Upper lobe of right lung (tissue), 1 donor: ENCODE measurements around the gene RFXANK. TPM values are rescaled to one million over a fixed set of nuclear protein-coding genes. Genes with fewer than 3 reads are reported as not detected.

Experiments
- ATAC-seq: fragments of 200-7000 bp; cut with Tn5 transposase; one replicate; pipeline ENCODE4 v1.9.1; 2020; ENCODE audit warnings: mild to moderate bottlenecking, moderate library complexity
- DNase-seq: peaks from one replicate; pipeline ENCODE4 v3.0.0-alpha.2; 2020
- H3K27ac ChIP-seq: fragments of 200-600 bp; one replicate; pipeline ENCODE4 v1.8.0; 2022
- H3K27me3 ChIP-seq: fragments of 200-600 bp; one replicate; pipeline ENCODE4 v1.8.0; 2022; ENCODE audit warnings: mild to moderate bottlenecking
- H3K36me3 ChIP-seq: fragments of 200-600 bp; one replicate; pipeline ENCODE4 v1.8.0; 2022
- H3K4me1 ChIP-seq: fragments of 200-600 bp; one replicate; pipeline ENCODE4 v1.8.0; 2022
- H3K4me3 ChIP-seq: fragments of 200-600 bp; one replicate; pipeline ENCODE4 v1.8.0; 2022; ENCODE audit warnings: mild to moderate bottlenecking
- H3K9me3 ChIP-seq: fragments of 200-600 bp; one replicate; pipeline ENCODE4 v1.8.0; 2022
- intact Hi-C: fragments of 100-400 bp; cut with DNase I; formaldehyde crosslinking; loops from one replicate; pipeline ENCODE4 v1.11.0; 2022
- total RNA-seq: library from RNA; stranded (reverse); fragmentation: NEBNext Ultra II Directional; extraction: Animal tissue kit (Norgen Biotek cat#: 25700); gene quantifications from one replicate; pipeline ENCODE4 v1.2.1, GENCODE V29; 2021
- TF ChIP-seq, protein P1 (sequence below): fragments of 200-600 bp; IDR thresholded peaks from one replicate; pipeline ENCODE4 v1.8.0; 2022; ENCODE audit warnings: antibody characterized with exemption
- donor health status: DM: no; HTN: yes; CAD: no; lungs with severe emphysema.

Gene RFXANK
- total RNA-seq, 1 donor from 2014 or later = 66.8 TPM

- H3K27me3 ChIP-seq = peaks cover 40% of the 10 kb centered on the region
- intact Hi-C loops = no loop called here
- DNase-seq = no peak
These were observed 31.0 kb downstream of the RFXANK start for GRCh38 chr19:19223060-19223459.

GRCh38 chr19:19223636-19224035, 31.6 kb downstream of the RFXANK start:
- Histone ChIP-seq H3K4me1 (peaks cover 6% of the 10 kb centered on the region), H3K36me3 (no peaks in the 10 kb centered on the region), H3K27ac (no peak overlapping the region), H3K4me3 (no peak overlapping the region), H3K27me3 (peaks cover 43% of the 10 kb centered on the region), H3K9me3 (no peaks in the 10 kb centered on the region)
- ATAC-seq = no peak
- no peak for DNase-seq
- TF ChIP-seq, protein P1, sequence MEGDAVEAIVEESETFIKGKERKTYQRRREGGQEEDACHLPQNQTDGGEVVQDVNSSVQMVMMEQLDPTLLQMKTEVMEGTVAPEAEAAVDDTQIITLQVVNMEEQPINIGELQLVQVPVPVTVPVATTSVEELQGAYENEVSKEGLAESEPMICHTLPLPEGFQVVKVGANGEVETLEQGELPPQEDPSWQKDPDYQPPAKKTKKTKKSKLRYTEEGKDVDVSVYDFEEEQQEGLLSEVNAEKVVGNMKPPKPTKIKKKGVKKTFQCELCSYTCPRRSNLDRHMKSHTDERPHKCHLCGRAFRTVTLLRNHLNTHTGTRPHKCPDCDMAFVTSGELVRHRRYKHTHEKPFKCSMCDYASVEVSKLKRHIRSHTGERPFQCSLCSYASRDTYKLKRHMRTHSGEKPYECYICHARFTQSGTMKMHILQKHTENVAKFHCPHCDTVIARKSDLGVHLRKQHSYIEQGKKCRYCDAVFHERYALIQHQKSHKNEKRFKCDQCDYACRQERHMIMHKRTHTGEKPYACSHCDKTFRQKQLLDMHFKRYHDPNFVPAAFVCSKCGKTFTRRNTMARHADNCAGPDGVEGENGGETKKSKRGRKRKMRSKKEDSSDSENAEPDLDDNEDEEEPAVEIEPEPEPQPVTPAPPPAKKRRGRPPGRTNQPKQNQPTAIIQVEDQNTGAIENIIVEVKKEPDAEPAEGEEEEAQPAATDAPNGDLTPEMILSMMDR = no peak
- intact Hi-C loops = no loop called here

More at GRCh38 chr19:19223060-19223459, 31.0 kb downstream of the RFXANK start:
- TF ChIP-seq, protein P1 = no peak
- no peak overlapping the region for H3K27ac ChIP-seq
- no peak for ATAC-seq
- peaks cover 6% of the 10 kb centered on the region for H3K4me1 ChIP-seq
- no peak overlapping the region for H3K4me3 ChIP-seq
- no peaks in the 10 kb centered on the region for H3K9me3 ChIP-seq
- no peaks in the 10 kb centered on the region for H3K36me3 ChIP-seq

GRCh38 chr19:19224150-19224851, 32.2 kb downstream of the RFXANK start:
- Histone ChIP-seq H3K4me3 (peak overlapping the region; percentile 36), H3K4me1 (peaks cover 6% of the 10 kb centered on the region), H3K36me3 (no peaks in the 10 kb centered on the region), H3K9me3 (no peaks in the 10 kb centered on the region), H3K27me3 (peaks cover 43% of the 10 kb centered on the region), H3K27ac (no peak overlapping the region)
- DNase-seq (no peak), ATAC-seq (no peak)
- intact Hi-C loops = no loop called here
- TF ChIP-seq, protein P1 = no peak

GRCh38 chr19:19224852-19225494, 32.9 kb downstream of the RFXANK start:
- Histone ChIP-seq H3K9me3 (no peaks in the 10 kb centered on the region), H3K4me1 (peaks cover 6% of the 10 kb centered on the region), H3K4me3 (peak overlapping the region; percentile 36), H3K27me3 (peaks cover 43% of the 10 kb centered on the region), H3K36me3 (no peaks in the 10 kb centered on the region), H3K27ac (no peak overlapping the region)
- intact Hi-C loops = no loop called here
- DNase-seq = peak; percentile 90
- TF ChIP-seq, protein P1 = peak; percentile 65
- peak; percentile 91 for ATAC-seq

DNA sequence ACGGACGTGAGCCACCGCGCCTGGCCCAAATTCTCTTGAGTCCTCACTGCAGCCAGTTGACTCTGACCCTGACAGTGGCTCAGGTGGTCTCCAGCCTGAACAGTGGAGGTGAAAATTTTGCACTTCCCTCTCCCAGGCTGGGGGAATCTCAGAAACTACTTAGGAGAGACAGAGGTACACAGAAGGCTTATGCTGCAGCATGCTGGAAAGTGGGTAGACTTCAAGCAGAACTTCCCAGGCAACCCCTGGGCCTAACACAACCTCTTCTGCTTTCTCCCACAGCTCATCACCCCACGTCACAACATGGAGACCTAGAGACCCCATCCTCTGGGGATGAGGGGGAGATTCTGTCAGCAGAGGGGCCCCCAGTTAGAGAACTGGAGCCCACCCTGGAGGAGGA, 34.1 kb downstream of the RFXANK start:
- ATAC-seq (no peak), DNase-seq (no peak)
- TF ChIP-seq, protein P1 = no peak
- Histone ChIP-seq H3K4me1 (peaks cover 6% of the 10 kb centered on the region), H3K27ac (no peak overlapping the region), H3K27me3 (peaks cover 43% of the 10 kb centered on the region), H3K9me3 (no peaks in the 10 kb centered on the region), H3K4me3 (no peak overlapping the region), H3K36me3 (no peaks in the 10 kb centered on the region)
- intact Hi-C loops = no loop called here
